DMS 273 (cell line): ENCODE measurements around the gene NSG1.
A peak's percentile ranks its signal among the peaks of the same experiment; 100 is the strongest.

Experiments
- DNase-seq: peaks from one replicate; lab custom pipeline; 2025; ENCODE audit not compliant: unreplicated experiment; lab: John Stamatoyannopoulos, UW

NSG1 gene

DNA sequence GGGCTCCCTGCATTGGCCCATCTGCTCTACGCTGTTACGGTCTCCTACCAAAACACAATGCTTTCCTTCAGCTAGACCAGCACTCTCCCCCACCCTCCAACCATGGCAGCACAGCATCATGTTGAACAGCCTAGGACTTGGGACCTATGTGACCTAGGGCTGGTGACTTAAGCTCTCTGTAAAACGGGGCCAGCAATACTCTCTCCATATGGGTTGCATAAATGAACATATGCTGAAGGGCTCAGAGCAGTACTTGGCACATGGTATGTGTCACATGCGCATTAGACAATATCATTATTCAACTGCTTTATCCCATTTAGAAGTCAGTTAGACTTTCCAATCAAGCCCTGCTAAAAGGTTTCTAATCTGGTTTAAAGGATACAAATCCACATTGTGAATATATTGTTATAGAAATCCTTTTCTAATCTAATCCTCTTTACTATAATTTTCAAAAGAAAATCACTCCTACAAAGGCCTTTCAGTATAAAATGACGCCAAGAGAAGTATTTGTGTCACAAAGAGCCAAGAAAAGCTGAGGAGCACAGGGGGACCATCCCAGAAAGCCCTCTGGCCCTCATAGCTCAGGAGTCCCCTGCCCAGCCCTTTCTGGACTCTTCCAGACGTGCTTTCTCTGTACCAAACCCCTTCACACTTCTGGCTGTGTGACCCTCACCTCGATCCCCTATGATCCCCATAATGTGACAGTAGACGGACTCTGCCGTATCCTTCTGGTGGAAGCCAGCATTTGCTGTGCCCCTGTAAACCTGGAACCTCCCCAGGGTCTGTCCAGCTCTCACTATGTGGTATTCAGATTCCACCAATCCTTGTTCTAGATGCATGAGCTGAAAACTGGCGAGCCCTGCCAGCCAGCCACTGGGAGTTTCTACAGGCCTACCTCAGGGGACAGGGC, 42.3 kb downstream of the NSG1 start:
- DNase-seq, result peak; percentile 15

DNA sequence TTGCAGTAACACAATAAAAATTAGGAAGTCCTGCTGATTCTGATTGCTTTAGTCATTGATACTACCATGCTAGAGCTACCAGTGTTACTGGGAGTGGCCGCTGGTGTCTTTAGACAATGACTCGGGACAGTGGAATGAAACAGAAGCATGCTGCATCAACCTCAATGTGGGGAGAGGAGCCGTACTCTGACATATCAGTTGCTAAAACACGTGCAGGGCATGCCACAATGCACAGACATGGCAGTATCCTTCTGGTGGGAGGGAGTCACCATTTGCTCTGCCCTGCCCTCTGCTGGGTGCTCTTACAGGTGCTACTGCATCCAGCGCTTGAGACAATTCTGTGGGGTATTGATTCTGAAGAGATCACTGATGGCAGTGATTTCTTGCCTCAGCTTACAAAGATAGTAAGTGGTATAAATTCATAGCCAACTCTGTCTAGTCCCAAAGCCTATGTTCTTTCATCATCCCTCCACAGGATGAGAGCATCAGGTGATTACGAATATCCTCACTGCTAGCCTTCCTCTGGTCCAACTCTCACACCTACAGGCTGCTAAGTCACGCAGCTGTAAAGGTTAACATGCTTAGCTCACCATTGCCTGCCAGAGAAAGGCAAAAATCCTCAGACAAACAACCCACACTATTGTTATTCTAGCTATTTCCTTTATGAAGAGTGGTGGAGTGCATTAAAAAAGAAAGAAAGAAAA, 43.7 kb downstream of the NSG1 start:
- peak; percentile 63 for DNase-seq

DNA sequence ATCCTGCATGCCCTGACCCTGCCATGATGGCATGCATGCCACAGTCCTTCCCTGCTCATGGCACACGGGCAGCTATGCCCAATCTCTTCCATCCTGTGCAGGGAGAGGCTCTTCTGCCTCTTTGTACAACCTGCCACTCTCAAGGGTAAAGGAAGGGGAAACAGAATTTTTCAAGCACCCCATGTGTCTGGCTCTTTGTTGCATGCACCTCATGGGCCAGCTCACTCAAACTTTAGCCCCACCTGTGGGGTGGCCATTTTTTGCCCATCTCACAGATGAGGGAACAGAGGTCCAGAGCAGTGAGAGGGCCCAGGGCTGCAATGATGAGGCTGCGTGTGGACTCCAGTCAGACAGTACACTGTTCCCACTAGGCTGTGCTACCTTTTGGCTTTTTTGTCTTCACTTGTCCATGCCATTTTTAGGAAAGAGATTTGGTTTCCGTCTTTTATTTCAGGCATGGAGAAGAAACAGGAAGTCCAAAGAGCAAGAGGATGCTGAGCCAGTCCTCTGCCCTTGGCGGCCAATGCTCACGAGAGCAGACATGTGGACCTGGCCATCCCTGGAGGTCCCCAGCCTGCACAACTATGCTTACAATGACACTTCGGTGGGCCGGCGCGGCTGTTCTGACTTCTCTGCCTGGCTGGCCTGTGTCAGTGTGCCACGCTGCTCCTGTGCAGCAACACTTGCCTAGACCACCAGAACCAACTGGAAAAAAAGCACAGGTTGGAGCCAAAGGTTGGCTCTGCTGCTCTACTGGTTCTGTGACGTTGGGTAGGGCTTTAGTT, 45.6 kb downstream of the NSG1 start:
- no peak for DNase-seq

DNA sequence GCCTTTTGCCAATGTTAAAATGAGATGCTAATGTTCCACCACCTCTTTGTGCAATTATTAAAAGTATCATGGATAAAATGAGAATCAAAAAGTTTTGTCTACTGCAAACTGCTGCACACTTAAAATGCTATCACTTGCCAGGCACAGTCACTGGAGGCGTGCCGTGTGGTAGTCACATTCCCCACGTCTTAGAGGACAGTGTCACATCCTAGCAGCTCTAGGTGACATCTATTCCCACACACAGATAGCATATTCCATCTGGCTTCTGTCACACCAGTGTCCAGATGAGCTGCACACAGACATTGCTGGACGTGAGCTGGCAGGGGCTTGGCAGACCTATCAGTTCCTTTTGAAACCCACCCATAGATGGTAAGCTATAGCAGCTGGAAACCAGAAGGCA, 47.0 kb downstream of the NSG1 start:
- no peak for DNase-seq

DNA sequence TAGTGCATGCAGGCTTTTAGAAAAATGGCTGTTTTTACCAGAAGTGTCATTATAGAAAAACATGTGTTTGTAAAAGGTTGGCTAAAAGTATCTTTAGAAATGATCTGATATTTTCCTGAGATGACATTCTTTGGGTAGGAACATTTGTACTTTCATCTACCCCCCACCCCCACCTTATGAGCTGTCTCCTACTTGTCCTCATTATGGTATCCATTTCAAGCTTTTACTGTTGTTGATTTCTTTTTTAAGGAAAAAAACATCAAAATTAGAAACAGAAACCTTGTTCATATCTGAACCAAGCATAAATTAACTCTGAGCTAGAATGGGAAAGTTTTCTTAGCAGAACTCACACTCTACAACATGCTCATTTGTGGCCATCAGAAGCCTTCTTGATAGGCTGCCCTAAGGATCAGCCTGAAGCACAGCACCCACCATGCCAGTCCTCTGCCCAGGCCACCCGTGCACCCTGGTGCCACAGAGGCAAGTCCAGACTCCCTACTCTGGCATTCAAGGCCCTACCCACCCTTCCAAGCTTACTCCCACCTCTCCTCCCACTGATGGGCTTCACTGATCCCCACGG, 49.4 kb downstream of the NSG1 start:
- no peak for DNase-seq

DNA sequence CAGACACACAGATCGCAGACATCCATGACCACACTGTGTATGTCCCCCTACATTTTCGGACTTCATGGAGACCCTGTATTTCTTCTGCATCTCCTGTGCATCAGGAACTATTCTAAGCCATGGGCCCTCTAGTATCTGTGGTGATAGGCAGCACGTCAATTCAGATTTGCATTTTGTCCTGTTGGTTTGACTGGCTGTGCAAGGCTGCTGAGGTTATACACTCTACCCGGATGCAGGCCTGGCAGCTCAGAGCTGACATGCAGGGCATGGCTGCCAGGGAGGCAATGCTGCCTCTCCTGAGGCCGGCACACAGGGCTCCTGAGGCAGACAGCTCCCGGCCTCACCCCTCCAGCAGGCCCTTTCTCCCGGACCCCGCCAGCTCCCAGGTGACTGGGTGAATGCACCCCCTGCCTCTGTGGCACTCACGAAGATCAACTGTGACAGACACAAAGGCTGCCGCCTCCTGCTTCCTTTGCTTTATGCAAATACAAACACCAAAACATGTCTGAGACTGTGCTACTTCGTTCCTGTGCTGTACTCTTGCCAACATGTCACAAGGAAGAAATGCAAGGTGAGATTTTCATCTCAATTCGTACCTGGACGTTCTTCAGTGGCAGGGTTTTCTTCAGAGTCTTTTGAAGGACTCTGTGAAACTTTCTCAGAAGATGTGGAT, 51.0 kb downstream of the NSG1 start:
- no peak for DNase-seq

DNA sequence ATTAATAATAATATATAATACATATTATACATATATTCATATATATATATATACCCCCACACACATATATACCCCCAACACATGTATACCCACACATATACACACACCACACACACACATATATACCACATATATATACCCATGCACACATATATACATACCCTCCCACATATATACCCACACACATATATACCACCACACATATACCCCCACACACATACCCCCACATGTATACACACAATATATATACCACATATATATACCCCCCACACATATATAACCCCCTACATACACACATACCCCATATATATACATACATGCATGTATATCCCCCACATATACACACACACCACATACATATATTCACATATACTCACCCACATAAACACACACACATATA, 52.0 kb downstream of the NSG1 start:
- no peak for DNase-seq

DNA sequence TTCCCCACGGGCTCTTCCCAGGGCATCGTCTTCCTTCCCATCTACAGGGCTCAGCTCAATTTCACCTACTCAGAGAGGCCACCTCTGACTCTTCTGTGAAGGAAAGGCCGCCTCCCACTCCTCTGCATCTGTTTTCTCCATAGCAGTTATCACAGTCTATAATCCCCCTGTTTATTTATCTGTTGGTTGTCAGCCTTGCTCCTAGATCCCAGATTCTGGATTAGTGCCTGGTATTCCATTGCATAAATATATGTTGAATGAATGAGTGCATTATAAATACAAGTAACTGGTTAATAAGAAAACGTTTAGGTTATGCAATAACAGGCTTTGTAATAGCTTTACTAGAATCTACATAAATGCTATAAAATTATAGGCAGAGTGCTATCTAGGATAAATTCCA, 52.9 kb downstream of the NSG1 start:
- DNase-seq, result no peak

DNA sequence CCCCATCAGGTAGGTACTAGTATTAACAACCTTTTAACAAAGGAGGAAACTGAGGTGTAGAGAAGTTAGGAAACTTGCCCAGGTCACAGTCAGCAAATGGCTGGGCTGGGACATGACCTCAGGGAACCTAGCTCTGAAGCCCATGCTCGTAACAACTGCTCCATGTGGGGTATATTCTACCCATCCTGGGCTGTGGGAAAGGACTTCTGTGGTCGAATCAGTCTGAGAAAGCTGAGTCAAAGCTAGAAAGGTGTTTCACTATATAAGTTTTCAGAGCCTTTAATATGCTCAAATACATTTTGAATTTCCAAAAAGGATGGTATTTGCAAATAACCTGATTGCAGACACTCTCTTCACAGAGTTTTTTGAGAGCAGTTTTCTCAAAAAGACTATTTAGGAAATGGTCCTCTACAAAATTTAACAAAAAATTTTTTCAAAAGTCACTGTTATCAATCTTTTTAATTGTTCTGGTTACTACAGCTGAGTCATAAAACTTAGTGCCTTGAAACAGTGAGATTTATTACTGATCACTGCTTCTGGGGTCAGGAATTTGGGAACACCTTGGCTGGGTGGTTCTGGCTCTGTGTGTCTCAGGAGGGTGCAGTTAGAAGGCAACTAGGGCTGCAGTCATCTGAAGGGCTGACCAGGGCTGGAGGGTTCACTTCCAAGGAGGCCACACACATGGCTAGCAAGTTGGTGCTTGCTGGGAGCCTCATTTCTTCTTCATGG, 53.6 kb downstream of the NSG1 start:
- no peak for DNase-seq

DNA sequence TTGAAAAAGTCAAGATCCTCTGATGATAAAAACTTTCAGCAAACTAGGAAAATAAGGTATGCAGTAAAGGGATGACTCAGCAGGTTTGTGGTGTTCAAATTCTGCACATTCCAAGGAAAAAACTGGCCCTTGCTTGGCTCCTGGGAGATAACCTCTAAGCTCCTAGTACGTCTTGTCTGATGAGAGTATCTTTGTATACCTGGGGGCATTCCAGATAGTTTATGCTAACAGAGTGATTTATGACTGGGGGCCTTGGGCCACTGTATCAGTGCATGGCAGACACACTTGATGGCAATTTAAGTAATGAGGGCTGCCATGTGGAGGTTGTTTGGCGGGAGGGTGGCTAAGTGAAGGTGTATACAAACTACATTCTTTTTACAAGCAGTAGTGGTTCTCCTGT, 56.9 kb downstream of the NSG1 start:
- no peak for DNase-seq

DNA sequence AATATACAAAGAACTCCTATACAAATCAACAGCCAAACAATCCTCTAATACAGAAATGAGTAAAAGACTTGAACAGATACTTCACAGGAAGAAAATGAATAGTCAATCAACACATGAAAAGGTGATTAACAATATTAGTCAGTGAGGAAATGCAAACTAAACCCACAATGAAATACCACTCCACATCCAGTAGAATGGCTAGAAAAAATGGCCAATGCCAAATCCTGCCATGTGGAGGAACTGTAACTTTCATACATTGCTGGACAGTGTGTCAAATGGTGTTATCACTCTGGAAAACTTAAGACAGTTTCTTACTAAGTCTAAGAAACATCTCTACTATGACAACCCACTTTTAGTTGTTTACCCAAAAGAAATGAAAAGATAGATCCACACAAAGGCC, 59.5 kb downstream of the NSG1 start:
- DNase-seq, result no peak

DNA sequence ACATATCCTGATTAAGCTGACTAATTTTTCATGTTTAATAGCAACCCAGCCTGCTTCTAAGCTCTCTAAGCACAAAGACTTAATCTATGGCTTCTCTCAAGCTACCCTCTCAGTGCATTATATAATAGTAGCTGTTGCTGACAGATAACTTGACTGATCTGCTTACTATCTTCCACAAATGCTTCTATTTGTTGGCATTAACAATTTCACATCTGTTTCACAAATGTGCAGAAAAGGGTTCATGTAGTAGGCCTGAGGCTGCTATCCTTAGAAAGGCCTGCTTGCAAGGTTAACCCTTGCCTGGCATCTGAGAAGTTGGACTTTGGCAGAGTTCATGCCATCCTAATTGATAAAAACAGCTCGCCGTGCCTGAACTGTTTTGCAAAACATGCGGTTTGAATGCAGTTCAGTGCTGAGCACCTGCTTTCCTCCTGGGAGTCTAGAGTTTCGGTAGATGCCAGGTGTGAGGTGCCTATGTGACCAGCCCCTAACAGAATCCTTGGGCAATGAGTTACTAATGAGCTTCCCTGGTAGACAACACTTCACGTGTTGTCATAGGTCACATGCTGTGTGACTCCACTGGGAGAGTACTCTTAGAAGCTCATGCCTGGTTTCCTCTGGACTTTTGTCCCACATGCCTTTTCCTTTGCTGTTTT, 68.4 kb downstream of the NSG1 start:
- DNase-seq, result no peak

DNA sequence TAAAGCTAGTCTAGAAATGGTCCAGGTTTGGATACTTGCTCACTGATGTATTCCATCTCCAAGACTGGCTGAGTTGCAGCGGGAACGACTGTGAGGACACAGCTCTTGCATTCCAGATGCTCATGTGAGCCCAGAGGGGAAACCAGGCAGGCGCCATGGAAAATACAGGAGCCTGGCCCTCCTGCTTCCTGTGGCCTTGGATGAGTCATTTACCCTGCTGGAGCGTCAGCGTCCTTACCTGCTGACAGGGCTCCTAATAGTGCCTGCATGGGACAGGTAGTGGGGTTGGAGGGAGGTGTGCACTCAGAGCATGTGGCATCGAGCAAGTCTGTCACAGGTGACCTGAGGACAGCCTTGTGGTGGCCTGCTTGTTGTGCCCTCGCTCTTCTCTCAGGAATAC, 69.4 kb downstream of the NSG1 start:
- no peak for DNase-seq

DNA sequence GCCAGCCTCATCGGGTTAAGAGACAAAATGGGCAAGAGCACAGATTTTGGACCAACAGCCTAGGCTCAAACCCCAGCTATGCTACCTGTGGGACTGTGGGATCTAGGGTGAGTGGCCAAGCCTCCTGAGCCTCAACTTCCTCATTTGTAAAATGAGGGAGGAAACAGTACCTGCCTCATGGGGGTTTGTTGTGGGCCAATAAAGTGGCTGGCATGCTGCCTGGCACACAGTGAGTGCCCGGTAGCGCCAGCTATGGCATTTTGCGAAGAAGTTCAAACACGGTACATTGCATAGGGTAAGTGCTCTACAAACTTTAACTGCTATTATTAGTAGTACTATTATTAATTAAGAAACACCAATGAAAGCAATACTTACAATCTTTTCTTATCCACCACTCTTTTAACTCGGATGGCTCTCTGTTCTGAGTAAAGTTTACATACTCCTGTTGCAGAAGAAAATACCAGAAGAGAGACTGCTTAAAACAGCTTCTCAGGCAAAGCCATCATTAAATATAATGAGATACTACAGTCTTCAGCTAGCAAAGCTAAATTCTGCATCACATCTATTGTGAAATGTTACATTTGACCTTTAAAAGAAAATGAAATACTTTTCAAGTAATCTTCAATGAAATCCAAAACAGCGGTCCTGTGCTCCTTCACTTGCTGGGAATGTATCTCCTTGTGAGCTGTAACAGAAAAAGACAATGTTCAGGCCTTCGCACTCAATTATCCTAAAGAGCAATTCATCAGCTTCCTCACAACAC, 70.1 kb downstream of the NSG1 start:
- no peak for DNase-seq

DNA sequence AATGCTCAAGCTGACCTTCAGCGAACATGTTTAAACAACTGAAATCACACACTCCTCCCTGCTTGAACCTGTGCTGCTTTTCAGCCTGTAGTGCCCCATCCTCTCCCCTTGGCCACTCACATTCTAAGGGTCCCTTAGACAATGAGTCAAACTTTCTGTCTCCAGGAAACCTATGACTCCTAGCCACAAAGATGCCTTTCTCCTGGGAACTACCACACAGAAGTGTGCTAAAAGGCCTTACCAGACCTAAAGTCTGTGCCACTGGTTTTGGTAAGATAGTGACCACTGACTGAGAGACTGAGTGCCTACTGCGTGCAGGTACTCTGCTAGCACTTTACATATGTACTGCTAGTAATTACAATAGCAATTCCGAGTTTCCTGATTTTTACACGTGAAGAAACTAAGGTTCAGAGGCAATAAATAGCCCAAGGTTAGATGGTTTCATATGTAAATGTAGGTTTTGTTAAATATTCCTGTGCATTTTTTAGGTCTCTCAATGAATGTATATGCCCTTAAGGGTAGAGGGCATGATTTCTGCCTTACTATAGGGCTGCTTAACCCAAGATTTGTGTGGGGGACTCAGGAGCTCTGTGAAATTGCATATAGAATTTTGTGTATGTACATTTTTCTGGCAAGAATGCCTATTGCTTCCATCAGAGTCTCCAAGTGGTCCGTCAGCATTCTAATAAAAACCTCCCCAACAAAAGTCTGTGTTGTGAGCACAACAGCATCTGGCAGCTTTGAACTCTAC, 71.1 kb downstream of the NSG1 start:
- no peak for DNase-seq

DNA sequence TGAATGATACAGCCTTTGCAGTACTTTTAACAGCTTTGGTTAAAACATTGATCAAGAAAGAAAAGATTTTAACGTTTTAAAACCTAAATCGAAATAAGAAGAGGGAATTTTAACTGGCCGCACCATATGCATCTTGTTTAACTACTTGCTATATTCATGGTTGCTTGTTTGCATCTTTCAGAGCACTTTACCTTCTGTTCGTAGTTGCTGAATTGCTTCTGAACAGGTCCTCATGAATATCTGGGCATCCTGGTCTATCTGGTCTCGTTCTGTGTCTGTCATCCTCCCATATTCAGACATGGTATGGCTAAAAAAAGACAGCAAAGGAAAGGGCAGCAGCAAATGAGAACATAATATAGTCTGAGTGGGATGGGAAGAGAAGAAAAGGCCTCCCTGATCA, 72.3 kb downstream of the NSG1 start:
- DNase-seq, result no peak

DNA sequence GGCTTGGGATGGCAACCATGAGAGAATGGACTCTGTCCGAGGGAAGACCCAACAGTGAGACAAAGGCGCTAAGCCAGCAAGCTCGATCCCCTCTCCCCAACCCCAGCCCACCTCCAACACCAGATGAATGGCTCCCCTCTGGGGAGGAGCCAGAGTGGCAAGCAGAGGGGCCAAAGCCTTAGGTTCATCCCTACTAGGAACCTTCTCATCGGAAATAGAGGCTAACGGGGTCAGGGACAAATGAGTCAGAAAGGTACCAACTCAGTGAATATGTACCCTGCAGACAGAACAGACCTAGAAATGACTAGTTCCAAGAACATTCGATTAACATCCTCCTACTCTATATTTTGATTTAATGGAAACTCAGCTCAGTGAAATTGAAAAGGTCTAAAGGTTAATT, 73.9 kb downstream of the NSG1 start:
- no peak for DNase-seq

DNA sequence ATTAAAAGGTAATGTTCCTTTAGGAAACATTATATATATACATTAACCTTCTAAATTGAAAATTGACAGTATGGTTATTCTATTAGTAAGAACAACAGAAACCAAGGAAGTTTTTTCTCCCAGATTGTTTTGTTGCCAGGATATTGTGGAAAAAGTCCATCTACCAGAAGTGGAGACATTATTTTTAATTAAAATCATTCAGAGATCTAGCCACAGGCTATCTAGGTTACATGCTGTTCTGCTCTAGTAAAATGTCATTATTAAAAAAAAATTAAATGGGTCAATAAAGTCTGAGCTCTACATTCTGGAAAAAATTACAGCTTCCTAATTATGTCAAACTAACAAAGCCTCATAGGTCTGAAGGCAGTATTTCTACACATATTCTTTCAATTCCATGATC, 74.3 kb downstream of the NSG1 start:
- no peak for DNase-seq
